Nephron progenitor cell (in vitro differentiated cells): ENCODE data around the gene SHISA4.
A peak's percentile ranks its signal among the peaks of the same experiment; 100 is the strongest.
"Not testable (repeated sequence)": the region's sequence is repeated elsewhere in the genome, so short reads cannot be mapped to it uniquely, and the experiment has no call there.

ENCODE experiments used
- DNase-seq: peaks from one replicate; pipeline ENCODE4 v3.0.0; 2021
- H3K27ac Mint-ChIP-seq: 2 replicates; pipeline ENCODE4 v1.8.0; 2021; ENCODE audit warnings: mild to moderate bottlenecking, moderate library complexity, mixed read lengths
- H3K27me3 Mint-ChIP-seq: 2 replicates; pipeline ENCODE4 v1.8.0; 2021; ENCODE audit warnings: mild to moderate bottlenecking, low read depth, mixed read lengths; ENCODE audit not compliant: poor library complexity
- H3K36me3 Mint-ChIP-seq: 2 replicates; pipeline ENCODE4 v1.8.0; 2021; ENCODE audit warnings: low read depth, mixed read lengths
- H3K4me1 Mint-ChIP-seq: 2 replicates; pipeline ENCODE4 v1.8.0; 2021; ENCODE audit warnings: mixed read lengths
- H3K4me3 Mint-ChIP-seq: 2 replicates; pipeline ENCODE4 v1.8.0; 2021; ENCODE audit warnings: mild to moderate bottlenecking, moderate library complexity, mixed read lengths
- H3K9me3 Mint-ChIP-seq: 2 replicates; pipeline ENCODE4 v1.8.0; 2021; ENCODE audit warnings: mild to moderate bottlenecking, moderate library complexity, mixed read lengths
- CTCF ChIP-seq: fragments of 200-600 bp; sonication (generic); IDR thresholded peaks from 2 replicates; pipeline ENCODE4 v1.5.0; 2021; ENCODE audit warnings: antibody characterized with exemption

The SHISA4 gene

GRCh38 chr1:201845331-201846083 lies 43.2 kb upstream of the SHISA4 start:
- Mint-ChIP-seq H3K36me3 (peaks cover 42% of the 10 kb centered on the region), H3K27ac (no peak overlapping the region), H3K4me3 (no peak overlapping the region), H3K27me3 (no peaks in the 10 kb centered on the region), H3K9me3 (no peaks in the 10 kb centered on the region), H3K4me1 (peaks cover 16% of the 10 kb centered on the region)
- no peak for TF ChIP-seq CTCF
- no peak for DNase-seq

- H3K27me3 Mint-ChIP-seq = no peaks in the 10 kb centered on the region
- H3K36me3 Mint-ChIP-seq = peaks cover 39% of the 10 kb centered on the region
- DNase-seq = no peak
- H3K27ac Mint-ChIP-seq = peak overlapping the region; percentile 78
- peaks cover 1% of the 10 kb centered on the region for H3K4me1 Mint-ChIP-seq
- no peaks in the 10 kb centered on the region for H3K9me3 Mint-ChIP-seq
- no peak overlapping the region for H3K4me3 Mint-ChIP-seq
- TF ChIP-seq CTCF = no peak
Measured at GRCh38 chr1:201847150-201847549, 41.5 kb upstream of the SHISA4 start.

- no peak for DNase-seq
- Mint-ChIP-seq H3K4me3 (no peak overlapping the region), H3K9me3 (no peaks in the 10 kb centered on the region), H3K36me3 (peaks cover 38% of the 10 kb centered on the region), H3K4me1 (no peaks in the 10 kb centered on the region), H3K27ac (no peak overlapping the region), H3K27me3 (no peaks in the 10 kb centered on the region)
- no peak for TF ChIP-seq CTCF
Measured at GRCh38 chr1:201848230-201848629, 40.5 kb upstream of the SHISA4 start.

- Mint-ChIP-seq H3K4me3 (no peak overlapping the region), H3K27ac (peak overlapping the region; percentile 2), H3K4me1 (no peaks in the 10 kb centered on the region), H3K36me3 (peaks cover 46% of the 10 kb centered on the region), H3K9me3 (no peaks in the 10 kb centered on the region), H3K27me3 (no peaks in the 10 kb centered on the region)
- DNase-seq = no peak
- no peak for TF ChIP-seq CTCF
Measured at GRCh38 chr1:201849372-201850052, 39.2 kb upstream of the SHISA4 start.

- TF ChIP-seq CTCF = no peak
- no peak for DNase-seq
- H3K4me3 Mint-ChIP-seq = no peak overlapping the region
- H3K4me1 Mint-ChIP-seq = no peaks in the 10 kb centered on the region
- no peaks in the 10 kb centered on the region for H3K27me3 Mint-ChIP-seq
- H3K36me3 Mint-ChIP-seq = peaks cover 51% of the 10 kb centered on the region
- H3K9me3 Mint-ChIP-seq = no peaks in the 10 kb centered on the region
- no peak overlapping the region for H3K27ac Mint-ChIP-seq
Measured at GRCh38 chr1:201850053-201850397, 38.7 kb upstream of the SHISA4 start.

GRCh38 chr1:201851949-201852348 lies 36.7 kb upstream of the SHISA4 start:
- TF ChIP-seq CTCF = no peak
- no peak overlapping the region for H3K4me3 Mint-ChIP-seq
- no peaks in the 10 kb centered on the region for H3K27me3 Mint-ChIP-seq
- H3K27ac Mint-ChIP-seq = no peak overlapping the region
- H3K36me3 Mint-ChIP-seq = peaks cover 71% of the 10 kb centered on the region
- no peaks in the 10 kb centered on the region for H3K9me3 Mint-ChIP-seq
- no peaks in the 10 kb centered on the region for H3K4me1 Mint-ChIP-seq
- DNase-seq = no peak

- not testable (repeated sequence) for H3K4me3 Mint-ChIP-seq, H3K27me3 Mint-ChIP-seq, H3K9me3 Mint-ChIP-seq, H3K4me1 Mint-ChIP-seq, DNase-seq, H3K27ac Mint-ChIP-seq
- peaks cover 83% of the 10 kb centered on the region for H3K36me3 Mint-ChIP-seq
Measured at GRCh38 chr1:201856722-201857121, 32.0 kb upstream of the SHISA4 start.
